ENCODE measurements around the gene RPS14.

- no peak for TF ChIP-seq SMC3 (IDR thresholded peaks at IDR 0.05; ENCODE audit: low read depth, low read length)
- TF ChIP-seq RCOR1 (IDR thresholded peaks at IDR 0.05; ENCODE audit: insufficient replicate concordance, low read length), result no peak
- no peak for TF ChIP-seq CTCF (conservative IDR thresholded peaks at IDR 0.05; ENCODE audit: low read depth, low read length)
- no peak for TF ChIP-seq POLR2A (IDR thresholded peaks at IDR 0.05; ENCODE audit: low read depth, low read length)
- TF ChIP-seq MAZ (IDR thresholded peaks at IDR 0.05; ENCODE audit: borderline replicate concordance, low read depth, low read length), result no peak
- no peak for TF ChIP-seq RFX5 (IDR thresholded peaks at IDR 0.05; ENCODE audit: low read depth, low read length)
- TF ChIP-seq BHLHE40 (IDR thresholded peaks at IDR 0.05; ENCODE audit: low read depth, low read length), result no peak
- TF ChIP-seq, protein P1, sequence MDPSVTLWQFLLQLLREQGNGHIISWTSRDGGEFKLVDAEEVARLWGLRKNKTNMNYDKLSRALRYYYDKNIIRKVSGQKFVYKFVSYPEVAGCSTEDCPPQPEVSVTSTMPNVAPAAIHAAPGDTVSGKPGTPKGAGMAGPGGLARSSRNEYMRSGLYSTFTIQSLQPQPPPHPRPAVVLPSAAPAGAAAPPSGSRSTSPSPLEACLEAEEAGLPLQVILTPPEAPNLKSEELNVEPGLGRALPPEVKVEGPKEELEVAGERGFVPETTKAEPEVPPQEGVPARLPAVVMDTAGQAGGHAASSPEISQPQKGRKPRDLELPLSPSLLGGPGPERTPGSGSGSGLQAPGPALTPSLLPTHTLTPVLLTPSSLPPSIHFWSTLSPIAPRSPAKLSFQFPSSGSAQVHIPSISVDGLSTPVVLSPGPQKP (IDR thresholded peaks at IDR 0.05; ENCODE audit: borderline replicate concordance, low read depth, low read length), result no peak
- no peak for TF ChIP-seq USF2 (IDR thresholded peaks at IDR 0.05; ENCODE audit: low read depth, low read length)
- TF ChIP-seq CHD1 (IDR thresholded peaks at IDR 0.05; ENCODE audit: low read depth, low read length), result no peak
- TF ChIP-seq RAD21 (IDR thresholded peaks at IDR 0.05; ENCODE audit: low read length), result no peak
- TF ChIP-seq CEBPB (IDR thresholded peaks at IDR 0.05; ENCODE audit: low read depth, low read length), result no peak
- no peak for TF ChIP-seq MAFK (IDR thresholded peaks at IDR 0.05; ENCODE audit: low read depth, low read length)
- TF ChIP-seq FOS (IDR thresholded peaks at IDR 0.05; ENCODE audit: low read depth, low read length), result no peak
These were observed 8.2 kb upstream of the RPS14 start for GRCh38 chr5:150457562-150458240.
